HepG2 (cell line): ENCODE measurements around the gene SMARCC1. TPM values are rescaled to one million over a fixed set of nuclear protein-coding genes. Genes with fewer than 3 reads are reported as not detected.

Experiments used
- ATAC-seq: fragments of 200-7000 bp; cut with Tn5 transposase; 3 replicates; pipeline ENCODE4 v1.9.1; 2020; ENCODE audit warnings: mild to moderate bottlenecking, moderate library complexity
- BruUV-seq: library from RNA; stranded (reverse); fragments of 400-500 nt; replicated peaks from 2 replicates; lab custom pipeline; 2021; lab: Mats Ljungman, UMichigan
- CTCF ChIA-PET: fragments of 300-600 bp; formaldehyde crosslinking; extraction: SDS; loops from one replicate; lab custom pipeline; 2021; ENCODE audit warnings: low total read pairs, inconsistent platforms, low intra/inter-chr PET ratio; lab: Yijun Ruan, JAX
- POLR2A ChIA-PET: fragments of 350-600 bp; sonication (Branson Sonifier 250); formaldehyde crosslinking; loops from one replicate; lab custom pipeline; 2020; ENCODE audit warnings: antibody characterized with exemption, inconsistent platforms; lab: Yijun Ruan, JAX
- DNase-seq: peaks from one replicate; pipeline ENCODE4 v3.0.0-alpha.2; 2015; ENCODE audit warnings: low spot score
- FAIRE-seq: peaks from 3 replicates; lab custom pipeline; 2011; peaks lifted over from hg19 to GRCh38; lab: Jason Lieb, UNC
- H2AFZ ChIP-seq: one replicate; pipeline ENCODE4 v1.6.1; 2011; ENCODE audit warnings: low read length, inconsistent platforms
- H3K27ac ChIP-seq: fragments of 300-600 bp; 3 replicates; pipeline ENCODE4 v1.8.0; 2011; ENCODE audit warnings: mixed run types, mild to moderate bottlenecking, mixed read lengths, low read length, inconsistent platforms; ENCODE audit not compliant: insufficient read depth; ENCODE audit errors: extremely low read length
- H3K27me3 ChIP-seq, 2 experiments: fragments of 200-600 bp in 1 of 2; 2 replicates in 1 of 2; 3 replicates in 1 of 2; pipeline versions ENCODE4 v1.6.0 to v1.8.0; 2011; ENCODE audit warnings: low read length in 2 of 2, mild to moderate bottlenecking in 2 of 2, moderate library complexity in 2 of 2, inconsistent platforms in 1 of 2; ENCODE audit not compliant: insufficient read depth in 2 of 2, control insufficient read depth in 1 of 2
- H3K36me3 ChIP-seq, 2 experiments: fragments of 200-600 bp in 1 of 2; replicated peaks in 1 of 2; 2 replicates in 1 of 2; 3 replicates in 1 of 2; pipeline versions ENCODE4 v1.5.1 to v1.8.0; 2011; ENCODE audit warnings: low read length in 2 of 2, inconsistent platforms in 1 of 2; ENCODE audit not compliant: insufficient read depth in 2 of 2, control insufficient read depth in 1 of 2
- H3K4me1 ChIP-seq: 2 replicates; pipeline ENCODE4 v1.5.1; 2012; ENCODE audit warnings: low read length, inconsistent platforms; ENCODE audit not compliant: insufficient read depth
- H3K4me2 ChIP-seq: 2 replicates; pipeline ENCODE4 v1.6.0; 2011; ENCODE audit warnings: low read depth, low read length, inconsistent platforms
- H3K4me3 ChIP-seq, 3 experiments: fragments of 200-600 bp in 1 of 3; sonication (generic), shearing (Covaris generic) in 1 of 3; replicated peaks in 1 of 3; 2 replicates each; pipeline ENCODE4 v1.5.1; 2011 to 2016; ENCODE audit warnings: low read length in 3 of 3, inconsistent platforms in 2 of 3, low read depth in 2 of 3, mild to moderate bottlenecking in 2 of 3, control low read depth in 1 of 3, mixed read lengths in 1 of 3; ENCODE audit not compliant: insufficient read depth in 1 of 3
- H3K79me2 ChIP-seq: one replicate; pipeline ENCODE4 v1.6.1; 2011; ENCODE audit warnings: low read length, inconsistent platforms; ENCODE audit not compliant: insufficient read depth
- H3K9ac ChIP-seq: 2 replicates; pipeline ENCODE4 v1.6.0; 2011; ENCODE audit warnings: mild to moderate bottlenecking, low read depth, low read length, inconsistent platforms; ENCODE audit not compliant: insufficient read depth
- H3K9me3 ChIP-seq: 2 replicates; pipeline ENCODE4 v1.5.1; 2012; ENCODE audit warnings: mild to moderate bottlenecking, low read length
- H4K20me1 ChIP-seq: 2 replicates; pipeline ENCODE4 v1.6.0; 2011; ENCODE audit warnings: inconsistent platforms, mild to moderate bottlenecking, low read length, moderate library complexity; ENCODE audit not compliant: insufficient read depth
- CERS6 ChIP-seq: sonication (generic); formaldehyde crosslinking; IDR thresholded peaks from 2 replicates; pipeline ENCODE4 v1.5.0; 2020; ENCODE audit warnings: missing genetic modification reagents
- HOXD1 ChIP-seq: sonication (generic); formaldehyde crosslinking; IDR thresholded peaks from 2 replicates; pipeline ENCODE4 v1.5.0; 2020; ENCODE audit warnings: missing genetic modification reagents
- SAFB2 ChIP-seq: sonication (generic); formaldehyde crosslinking; IDR thresholded peaks from 2 replicates; pipeline ENCODE4 v1.5.1; 2020; ENCODE audit warnings: missing genetic modification reagents, low read depth, mild to moderate bottlenecking, borderline replicate concordance
- YY1 ChIP-seq: IDR thresholded peaks from 2 replicates; pipeline ENCODE4 v1.6.1; 2011; ENCODE audit warnings: low read length, low read depth, moderate library complexity, mild to moderate bottlenecking; ENCODE audit not compliant: insufficient read depth, insufficient replicate concordance
- ZBTB46 ChIP-seq: sonication (generic); formaldehyde crosslinking; IDR thresholded peaks from 2 replicates; pipeline ENCODE4 v1.4.0; 2020; ENCODE audit warnings: mild to moderate bottlenecking, missing genetic modification reagents, borderline replicate concordance
- ZNF18 ChIP-seq: sonication (generic); formaldehyde crosslinking; IDR thresholded peaks from 2 replicates; pipeline ENCODE4 v1.8.0; 2022; ENCODE audit warnings: mild to moderate bottlenecking, missing genetic modification reagents; ENCODE audit not compliant: insufficient replicate concordance
- ZNF251 ChIP-seq: sonication (generic); formaldehyde crosslinking; IDR thresholded peaks from 2 replicates; pipeline ENCODE4 v1.9.0; 2021; ENCODE audit warnings: mild to moderate bottlenecking, missing genetic modification reagents
- ZNF274 ChIP-seq: sonication (generic); formaldehyde crosslinking; IDR thresholded peaks from 2 replicates; pipeline ENCODE4 v1.5.1; 2020; ENCODE audit warnings: mild to moderate bottlenecking, missing genetic modification reagents
- ZNF292 ChIP-seq: sonication (generic); formaldehyde crosslinking; IDR thresholded peaks from 2 replicates; pipeline ENCODE4 v1.8.1; 2022; ENCODE audit warnings: mild to moderate bottlenecking, low read depth, missing genetic modification reagents, borderline replicate concordance
- ZNF441 ChIP-seq: sonication (generic); formaldehyde crosslinking; IDR thresholded peaks from 2 replicates; pipeline ENCODE4 v1.7.0; 2021; ENCODE audit warnings: missing genetic modification reagents, borderline replicate concordance
- ZNF512B ChIP-seq: sonication (generic); formaldehyde crosslinking; IDR thresholded peaks from 2 replicates; pipeline ENCODE4 v1.5.1; 2020; ENCODE audit warnings: missing genetic modification reagents, mild to moderate bottlenecking, borderline replicate concordance
- ZNF800 ChIP-seq: sonication (generic); formaldehyde crosslinking; IDR thresholded peaks from 2 replicates; pipeline ENCODE4 v1.4.0; 2020; ENCODE audit warnings: missing genetic modification reagents
- whole genome bisulfite sequencing: methylation state at CpG from one replicate; pipeline ENCODE4 v1.1.6; 2017; ENCODE audit warnings: low lambda C conversion rate; 5-methylcytosine and 5-hydroxymethylcytosine counted together
- in situ Hi-C: cut with HindIII; loops from 2 replicates; pipeline ENCODE4 v1.10.0; 2017; ENCODE audit warnings: low pct_unique_long_range_greater_than_20kb; ENCODE audit not compliant: extremely low pct_ligation_motif_present
- intact Hi-C: fragments of 100-400 bp; cut with micrococcal nuclease; formaldehyde crosslinking; loops from one replicate; pipeline ENCODE4 v1.10.0; 2022; ENCODE audit not compliant: unreplicated experiment
- polyA plus RNA-seq, 8 experiments: library from polyadenylated mRNA; depleted of rRNA in 3 of 8; stranded (reverse) in 7 of 8; unstranded in 1 of 8; fragments of >200 nt; fragmentation: Illumina TruSeq in 4 of 8; extraction: Trizol in 4 of 8; gene quantifications; 2 replicates each; pipeline versions ENCODE4 v1.2.1 to v1.2.3, GENCODE V29; 2011 to 2016; ENCODE audit warnings: low read depth in 4 of 8, missing spikeins in 1 of 8, mixed read lengths in 1 of 8; ENCODE audit not compliant: insufficient read depth in 1 of 8
- total RNA-seq, 5 experiments: library from RNA; depleted of rRNA; stranded (reverse); fragments of >200 nt; fragmentation: Illumina TruSeq; extraction: Trizol; gene quantifications; 2 replicates each; pipeline ENCODE4 v1.2.3, GENCODE V29; 2016; ENCODE audit warnings: low read depth in 1 of 5

The SMARCC1 gene
- total and polyA plus RNA-seq, 2 of the 13 experiments (the other 11 are each of a cell fraction or from before 2014, with no cell fraction given): 47.9 to 58.4 TPM

- H2AFZ ChIP-seq: no peak overlapping the region
- DNase-seq (no peak), FAIRE-seq (no peak), ATAC-seq (no peak)
- no peaks in the 10 kb centered on the region for H3K4me1 ChIP-seq
- H3K4me2 ChIP-seq: no peak overlapping the region
- ChIA-PET POLR2A (no interaction called here), CTCF (no interaction called here)
- H3K9me3 ChIP-seq: no peaks in the 10 kb centered on the region
- in situ Hi-C loops (no loop called here), intact Hi-C loops (no loop called here)
- no peak overlapping the region for H3K4me3 ChIP-seq
- WGBS: 95% methylated on average over 4 of the region's 4 CpGs
- no peak overlapping the region for H3K27ac ChIP-seq
- no TSS peak for BruUV-seq
- H3K36me3 ChIP-seq: peaks cover 27 to 74% of the 10 kb centered on the region in 2 experiments
- H3K9ac ChIP-seq: no peak overlapping the region
- H4K20me1 ChIP-seq: no peaks in the 10 kb centered on the region
- H3K79me2 ChIP-seq: no peaks in the 10 kb centered on the region
- no peaks in the 10 kb centered on the region for H3K27me3 ChIP-seq
- TF ChIP-seq HOXD1 (CRISPR knock-in tag) (no peak), ZNF512B (CRISPR knock-in tag) (no peak), ZNF251 (CRISPR knock-in tag) (no peak), ZNF441 (CRISPR knock-in tag) (no peak), YY1 (no peak), ZNF292 (no peak), SAFB2 (CRISPR knock-in tag) (no peak), ZNF18 (CRISPR knock-in tag) (no peak), ZBTB46 (CRISPR knock-in tag) (no peak), ZNF800 (CRISPR knock-in tag) (no peak), ZNF274 (CRISPR knock-in tag) (no peak), CERS6 (CRISPR knock-in tag) (no peak)
These were observed 189.5 kb downstream of the SMARCC1 start for GRCh38 chr3:47592066-47592795.
